K562 (cell line): Measurements from ENCODE around the gene RNF214. TPM values are rescaled to one million over a fixed set of nuclear protein-coding genes. Genes with fewer than 3 reads are reported as not detected.

Source experiments
- CEBPB ChIP-seq: fragments of 450-650 bp; IDR thresholded peaks from 2 replicates; pipeline ENCODE4 v1.6.1; 2016; ENCODE audit warnings: missing genetic modification characterization, missing compliant biosample characterization
- ELF1 ChIP-seq: fragments of 200-800 bp; sonication (Bioruptor generic); IDR thresholded peaks from 2 replicates; pipeline ENCODE4 v1.6.1; 2016; ENCODE audit warnings: missing genetic modification characterization, missing compliant biosample characterization
- FOXK1 ChIP-seq: sonication (generic); formaldehyde crosslinking; IDR thresholded peaks from 2 replicates; pipeline ENCODE4 v1.8.0; 2022; ENCODE audit warnings: missing genetic modification reagents, mild to moderate bottlenecking, borderline replicate concordance
- GABPB1 ChIP-seq: sonication (generic); formaldehyde crosslinking; IDR thresholded peaks from 2 replicates; pipeline ENCODE4 v1.8.0; 2022; ENCODE audit warnings: mild to moderate bottlenecking, missing genetic modification reagents
- HNRNPL ChIP-seq: fragments of 200-400 bp; formaldehyde crosslinking; IDR thresholded peaks from 2 replicates; pipeline ENCODE4 v1.6.1; 2017; ENCODE audit warnings: low read depth, mild to moderate bottlenecking, low read length
- HNRNPLL ChIP-seq: fragments of 200-400 bp; formaldehyde crosslinking; IDR thresholded peaks from 2 replicates; pipeline ENCODE4 v1.6.1; 2017; ENCODE audit warnings: low read length, low read depth, mild to moderate bottlenecking; ENCODE audit not compliant: poor library complexity, severe bottlenecking
- MAFF ChIP-seq: IDR thresholded peaks from 2 replicates; pipeline ENCODE4 v1.6.1; 2012; ENCODE audit warnings: low read length, improper control_type of control experiment
- MAFG ChIP-seq: fragments of 450-650 bp; conservative IDR thresholded peaks from 2 replicates; pipeline ENCODE4 v1.6.1; 2016; ENCODE audit warnings: missing genetic modification characterization, missing compliant biosample characterization
- NCOR1 ChIP-seq: fragments of 450-650 bp; IDR thresholded peaks from 2 replicates; pipeline ENCODE4 v1.6.1; 2016; ENCODE audit warnings: mild to moderate bottlenecking, moderate library complexity
- NFRKB ChIP-seq: fragments of 450-650 bp; IDR thresholded peaks from 2 replicates; pipeline ENCODE4 v1.6.1; 2016; ENCODE audit warnings: low read depth
- SIN3A ChIP-seq, 2 experiments: fragments of 150-350 bp in 1 of 2; IDR thresholded peaks; 2 replicates each; pipeline ENCODE4 v1.6.1; 2011 to 2016; ENCODE audit warnings: borderline replicate concordance in 2 of 2, low read depth in 2 of 2, low read length in 2 of 2, mild to moderate bottlenecking in 2 of 2, moderate library complexity in 2 of 2; ENCODE audit not compliant: control insufficient read depth in 1 of 2
- SMARCE1 ChIP-seq: fragments of 450-650 bp; IDR thresholded peaks from 2 replicates; pipeline ENCODE4 v1.7.1; 2016; ENCODE audit warnings: mild to moderate bottlenecking
- SREBF2 ChIP-seq: sonication (generic); formaldehyde crosslinking; IDR thresholded peaks from 2 replicates; pipeline ENCODE4 v1.4.0; 2020; ENCODE audit warnings: mild to moderate bottlenecking, missing genetic modification reagents
- SRSF3 ChIP-seq: fragments of 200-400 bp; formaldehyde crosslinking; IDR thresholded peaks from 2 replicates; pipeline ENCODE4 v1.6.1; 2016; ENCODE audit warnings: mild to moderate bottlenecking, low read length, moderate library complexity; ENCODE audit not compliant: insufficient read depth
- ZNF586 ChIP-seq: fragments of 450-650 bp; formaldehyde crosslinking; conservative IDR thresholded peaks from 2 replicates; pipeline ENCODE4 v1.4.0; 2020; ENCODE audit warnings: mild to moderate bottlenecking, moderate library complexity
- polyA plus RNA-seq, 8 experiments: library from polyadenylated mRNA; depleted of rRNA in 4 of 8; stranded (reverse) in 5 of 8; unstranded in 3 of 8; fragments of >200 nt; fragmentation: Nextera tagmentation in 2 of 8; fragmentation: Illumina TruSeq in 1 of 8; extraction: Ambion mirVana in 2 of 8; extraction: Trizol in 1 of 8; gene quantifications; 2 replicates each; pipeline versions ENCODE4 v1.2.1 to v1.2.3, GENCODE V29; 2011 to 2014; ENCODE audit warnings: inconsistent platforms in 1 of 8, missing spikeins in 1 of 8
- total RNA-seq, 7 experiments: library from RNA; depleted of rRNA in 6 of 7; stranded (reverse); fragments of >200 nt in 6 of 7; fragmentation: Illumina TruSeq in 2 of 7; extraction: Trizol in 2 of 7; gene quantifications; 2 replicates each; pipeline versions ENCODE4 v1.2.1 to v1.2.3, GENCODE V29; 2011 to 2021; ENCODE audit warnings: low replicate concordance in 1 of 7
- TF ChIP-seq, protein P1 (sequence below): sonication (generic); formaldehyde crosslinking; IDR thresholded peaks from 2 replicates; pipeline ENCODE4 v1.8.0; 2022; ENCODE audit warnings: mild to moderate bottlenecking, missing genetic modification reagents
- TF ChIP-seq, protein P2 (sequence below), 2 experiments: fragments of 150-350 bp in 1 of 2; IDR thresholded peaks; 2 replicates each; pipeline ENCODE4 v1.6.1; 2012 to 2016; ENCODE audit warnings: low read depth in 2 of 2, low read length in 2 of 2, mild to moderate bottlenecking in 1 of 2, moderate library complexity in 1 of 2
- TF ChIP-seq, protein P3 (sequence below): sonication (generic); formaldehyde crosslinking; IDR thresholded peaks from 2 replicates; pipeline ENCODE4 v1.8.1; 2022; ENCODE audit warnings: missing genetic modification reagents

The RNF214 gene
- total and polyA plus RNA-seq, 9 of the 15 experiments (the other 6 are each of a cell fraction or from before 2014, with no cell fraction given), result 6.6 to 24.8 (median 11.9) TPM

DNA sequence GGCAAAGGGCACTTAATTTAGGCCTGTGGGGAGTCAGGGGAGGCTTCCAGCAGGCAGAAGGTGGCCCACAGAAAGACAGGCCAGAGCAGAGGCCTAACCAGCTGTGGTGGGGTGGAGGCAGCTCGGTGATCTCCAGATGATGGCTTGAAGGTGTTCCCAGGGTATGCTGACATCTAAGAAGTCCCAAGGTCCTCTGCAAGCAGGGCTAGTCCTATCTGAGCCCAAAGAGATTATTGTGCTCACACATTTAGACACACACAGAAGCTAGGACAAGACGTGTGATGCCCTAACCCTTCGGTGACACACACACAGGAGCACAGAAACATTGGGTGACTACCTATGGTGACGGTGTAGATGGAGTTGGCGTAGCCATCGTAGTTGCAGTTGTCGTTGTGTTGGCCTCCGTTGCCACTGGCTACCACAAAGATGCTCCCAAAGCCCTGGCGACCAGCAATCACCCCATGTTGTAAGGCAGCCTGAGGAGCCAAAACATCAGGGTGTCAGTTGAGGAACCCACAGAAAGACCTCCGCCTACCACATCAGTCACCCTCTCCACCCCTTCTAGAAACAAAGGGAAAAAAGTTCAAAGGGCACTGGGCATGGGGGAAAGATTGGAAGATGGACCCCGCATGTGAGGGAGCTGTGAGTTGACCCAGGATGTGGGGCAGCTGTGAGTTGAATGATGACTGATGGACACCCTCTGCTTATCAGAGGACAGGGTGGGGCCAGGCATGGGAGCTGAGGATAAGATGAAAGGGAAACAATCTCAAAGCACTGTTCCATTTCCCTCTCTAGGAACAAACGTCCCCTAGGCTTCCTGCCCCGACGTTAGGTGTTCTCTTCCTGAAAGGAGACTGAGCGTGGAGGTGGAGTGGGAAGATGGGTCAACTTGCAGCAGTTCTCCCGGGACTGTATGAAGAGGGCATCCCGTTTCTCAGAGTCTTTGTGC lies 8.5 kb upstream of the RNF214 start (continued):
- TF ChIP-seq HNRNPL (no peak), NFRKB (no peak), ELF1 (tag) (no peak), ZNF586 (CRISPR knock-in tag) (no peak), MAFF (no peak), HNRNPLL (no peak), SMARCE1 (peak; percentile 81), SREBF2 (CRISPR knock-in tag) (no peak), SIN3A (IDR thresholded peaks at IDR 0.05; ENCODE audit: borderline replicate concordance in 2 of 2, control insufficient read depth in 1 of 2, low read depth in 2 of 2, low read length in 2 of 2) (peak in 1 of 2 experiments; percentile 61; a peak in 1 of 4 replicates), GABPB1 (CRISPR knock-in tag) (no peak), MAFG (tag) (no peak), SRSF3 (no peak), FOXK1 (no peak), NCOR1 (peak; percentile 96), CEBPB (tag) (no peak)
- TF ChIP-seq, protein P1, sequence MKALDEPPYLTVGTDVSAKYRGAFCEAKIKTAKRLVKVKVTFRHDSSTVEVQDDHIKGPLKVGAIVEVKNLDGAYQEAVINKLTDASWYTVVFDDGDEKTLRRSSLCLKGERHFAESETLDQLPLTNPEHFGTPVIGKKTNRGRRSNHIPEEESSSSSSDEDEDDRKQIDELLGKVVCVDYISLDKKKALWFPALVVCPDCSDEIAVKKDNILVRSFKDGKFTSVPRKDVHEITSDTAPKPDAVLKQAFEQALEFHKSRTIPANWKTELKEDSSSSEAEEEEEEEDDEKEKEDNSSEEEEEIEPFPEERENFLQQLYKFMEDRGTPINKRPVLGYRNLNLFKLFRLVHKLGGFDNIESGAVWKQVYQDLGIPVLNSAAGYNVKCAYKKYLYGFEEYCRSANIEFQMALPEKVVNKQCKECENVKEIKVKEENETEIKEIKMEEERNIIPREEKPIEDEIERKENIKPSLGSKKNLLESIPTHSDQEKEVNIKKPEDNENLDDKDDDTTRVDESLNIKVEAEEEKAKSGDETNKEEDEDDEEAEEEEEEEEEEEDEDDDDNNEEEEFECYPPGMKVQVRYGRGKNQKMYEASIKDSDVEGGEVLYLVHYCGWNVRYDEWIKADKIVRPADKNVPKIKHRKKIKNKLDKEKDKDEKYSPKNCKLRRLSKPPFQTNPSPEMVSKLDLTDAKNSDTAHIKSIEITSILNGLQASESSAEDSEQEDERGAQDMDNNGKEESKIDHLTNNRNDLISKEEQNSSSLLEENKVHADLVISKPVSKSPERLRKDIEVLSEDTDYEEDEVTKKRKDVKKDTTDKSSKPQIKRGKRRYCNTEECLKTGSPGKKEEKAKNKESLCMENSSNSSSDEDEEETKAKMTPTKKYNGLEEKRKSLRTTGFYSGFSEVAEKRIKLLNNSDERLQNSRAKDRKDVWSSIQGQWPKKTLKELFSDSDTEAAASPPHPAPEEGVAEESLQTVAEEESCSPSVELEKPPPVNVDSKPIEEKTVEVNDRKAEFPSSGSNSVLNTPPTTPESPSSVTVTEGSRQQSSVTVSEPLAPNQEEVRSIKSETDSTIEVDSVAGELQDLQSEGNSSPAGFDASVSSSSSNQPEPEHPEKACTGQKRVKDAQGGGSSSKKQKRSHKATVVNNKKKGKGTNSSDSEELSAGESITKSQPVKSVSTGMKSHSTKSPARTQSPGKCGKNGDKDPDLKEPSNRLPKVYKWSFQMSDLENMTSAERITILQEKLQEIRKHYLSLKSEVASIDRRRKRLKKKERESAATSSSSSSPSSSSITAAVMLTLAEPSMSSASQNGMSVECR, result no peak
- TF ChIP-seq, protein P2, sequence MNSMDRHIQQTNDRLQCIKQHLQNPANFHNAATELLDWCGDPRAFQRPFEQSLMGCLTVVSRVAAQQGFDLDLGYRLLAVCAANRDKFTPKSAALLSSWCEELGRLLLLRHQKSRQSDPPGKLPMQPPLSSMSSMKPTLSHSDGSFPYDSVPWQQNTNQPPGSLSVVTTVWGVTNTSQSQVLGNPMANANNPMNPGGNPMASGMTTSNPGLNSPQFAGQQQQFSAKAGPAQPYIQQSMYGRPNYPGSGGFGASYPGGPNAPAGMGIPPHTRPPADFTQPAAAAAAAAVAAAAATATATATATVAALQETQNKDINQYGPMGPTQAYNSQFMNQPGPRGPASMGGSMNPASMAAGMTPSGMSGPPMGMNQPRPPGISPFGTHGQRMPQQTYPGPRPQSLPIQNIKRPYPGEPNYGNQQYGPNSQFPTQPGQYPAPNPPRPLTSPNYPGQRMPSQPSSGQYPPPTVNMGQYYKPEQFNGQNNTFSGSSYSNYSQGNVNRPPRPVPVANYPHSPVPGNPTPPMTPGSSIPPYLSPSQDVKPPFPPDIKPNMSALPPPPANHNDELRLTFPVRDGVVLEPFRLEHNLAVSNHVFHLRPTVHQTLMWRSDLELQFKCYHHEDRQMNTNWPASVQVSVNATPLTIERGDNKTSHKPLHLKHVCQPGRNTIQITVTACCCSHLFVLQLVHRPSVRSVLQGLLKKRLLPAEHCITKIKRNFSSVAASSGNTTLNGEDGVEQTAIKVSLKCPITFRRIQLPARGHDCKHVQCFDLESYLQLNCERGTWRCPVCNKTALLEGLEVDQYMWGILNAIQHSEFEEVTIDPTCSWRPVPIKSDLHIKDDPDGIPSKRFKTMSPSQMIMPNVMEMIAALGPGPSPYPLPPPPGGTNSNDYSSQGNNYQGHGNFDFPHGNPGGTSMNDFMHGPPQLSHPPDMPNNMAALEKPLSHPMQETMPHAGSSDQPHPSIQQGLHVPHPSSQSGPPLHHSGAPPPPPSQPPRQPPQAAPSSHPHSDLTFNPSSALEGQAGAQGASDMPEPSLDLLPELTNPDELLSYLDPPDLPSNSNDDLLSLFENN (IDR thresholded peaks at IDR 0.05; ENCODE audit: low read depth in 2 of 2, low read length in 2 of 2), result peak in 1 of 2 experiments; percentile 89; a peak in 2 of 4 replicates
- TF ChIP-seq, protein P3, sequence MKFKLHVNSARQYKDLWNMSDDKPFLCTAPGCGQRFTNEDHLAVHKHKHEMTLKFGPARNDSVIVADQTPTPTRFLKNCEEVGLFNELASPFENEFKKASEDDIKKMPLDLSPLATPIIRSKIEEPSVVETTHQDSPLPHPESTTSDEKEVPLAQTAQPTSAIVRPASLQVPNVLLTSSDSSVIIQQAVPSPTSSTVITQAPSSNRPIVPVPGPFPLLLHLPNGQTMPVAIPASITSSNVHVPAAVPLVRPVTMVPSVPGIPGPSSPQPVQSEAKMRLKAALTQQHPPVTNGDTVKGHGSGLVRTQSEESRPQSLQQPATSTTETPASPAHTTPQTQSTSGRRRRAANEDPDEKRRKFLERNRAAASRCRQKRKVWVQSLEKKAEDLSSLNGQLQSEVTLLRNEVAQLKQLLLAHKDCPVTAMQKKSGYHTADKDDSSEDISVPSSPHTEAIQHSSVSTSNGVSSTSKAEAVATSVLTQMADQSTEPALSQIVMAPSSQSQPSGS, result no peak
